ENCODE data around the gene ITPA. TPM values are rescaled to one million over a fixed set of nuclear protein-coding genes. Genes with fewer than 3 reads are reported as not detected.

Gene ITPA
- total and polyA plus RNA-seq, 2 donors (not counting 1 experiment from before 2014, with no cell fraction given), result 55.5 to 65.6 TPM

GRCh38 chr20:3190681-3191111 is 18.6 kb upstream of the ITPA start:
- 98% methylated on average over 14 of the region's 14 CpGs for WGBS (ENCODE audit: insufficient coverage)
- no peak overlapping the region for H3K4me2 ChIP-seq (replicated peaks; ENCODE audit: low read depth, low read length, poor library complexity, severe bottlenecking)
- DNase-seq (no peak), ATAC-seq (ENCODE audit: low read depth) (no peak)
- TF ChIP-seq CTCF (IDR thresholded peaks at IDR 0.05), result no peak
- TF ChIP-seq EZH2 (IDR thresholded peaks at IDR 0.05; ENCODE audit: borderline replicate concordance, insufficient read depth, low read depth, low read length, poor library complexity, severe bottlenecking), result no peak
- no peaks in the 10 kb centered on the region for H3K9me3 Mint-ChIP-seq (ENCODE audit: insufficient read depth)
- no peak overlapping the region for H3K4me3 ChIP-seq (ENCODE audit: control extremely low read depth in 1 of 5, extremely low read depth in 1 of 5, insufficient read depth in 1 of 5, low read depth in 2 of 5, low read length in 4 of 5)
- no peaks in the 10 kb centered on the region for H3K27me3 Mint-ChIP-seq
- ChIA-PET CTCF (no interaction called here), POLR2A (no interaction called here)
- H3K27ac ChIP-seq (ENCODE audit: low read length in 2 of 2), result no peak overlapping the region
- H3K9me3 ChIP-seq (ENCODE audit: control extremely low read depth in 1 of 3, control insufficient read depth in 2 of 3, insufficient read depth in 1 of 3, low read length in 2 of 3), result no peaks in the 10 kb centered on the region
- H3K4me1 Mint-ChIP-seq, result no peaks in the 10 kb centered on the region
- no peaks in the 10 kb centered on the region for H4K20me1 ChIP-seq (ENCODE audit: control insufficient read depth, insufficient read depth, low read length, poor library complexity, severe bottlenecking)
- H3K27me3 ChIP-seq (replicated peaks in 1 of 4; ENCODE audit: control extremely low read depth in 1 of 4, control insufficient read depth in 3 of 4, insufficient read depth in 4 of 4, low read length in 3 of 4), result no peaks in the 10 kb centered on the region
- H3K9ac ChIP-seq (ENCODE audit: low read length), result no peak overlapping the region
- H3K4me3 Mint-ChIP-seq, result no peak overlapping the region
- peak overlapping the region; percentile 61 for H3K27ac Mint-ChIP-seq
- no peak overlapping the region for H2AFZ ChIP-seq (ENCODE audit: insufficient read depth, low read depth, low read length, poor library complexity, severe bottlenecking)
- H3K4me1 ChIP-seq (ENCODE audit: control insufficient read depth in 2 of 2, insufficient read depth in 2 of 2, low read length in 2 of 2), result no peaks in the 10 kb centered on the region
- intact Hi-C loops (cut with micrococcal nuclease), result no loop called here
- peaks cover 1 to 59% of the 10 kb centered on the region in 2 experiments for H3K36me3 ChIP-seq (replicated peaks in 1 of 2; ENCODE audit: control extremely low read depth in 1 of 2, control insufficient read depth in 1 of 2, extremely low read depth in 1 of 2, insufficient read depth in 2 of 2, low read length in 1 of 2)
- H3K79me2 ChIP-seq (ENCODE audit: control insufficient read depth, insufficient read depth, low read length), result no peaks in the 10 kb centered on the region

- POLR2A ChIA-PET, result no interaction called here
Observed at GRCh38 chr20:3192226-3193015, 16.9 kb upstream of the ITPA start.

More at GRCh38 chr20:3192226-3193015, 16.9 kb upstream of the ITPA start:
- Histone ChIP-seq H3K9me3 (ENCODE audit: control extremely low read depth in 1 of 3, control insufficient read depth in 2 of 3, insufficient read depth in 1 of 3, low read length in 2 of 3) (no peaks in the 10 kb centered on the region), H3K27ac (ENCODE audit: low read length in 2 of 2) (no peak overlapping the region), H3K36me3 (replicated peaks in 1 of 2; ENCODE audit: control extremely low read depth in 1 of 2, control insufficient read depth in 1 of 2, extremely low read depth in 1 of 2, insufficient read depth in 2 of 2, low read length in 1 of 2) (peaks cover 3 to 68% of the 10 kb centered on the region in 2 experiments), H4K20me1 (ENCODE audit: control insufficient read depth, insufficient read depth, low read length, poor library complexity, severe bottlenecking) (no peaks in the 10 kb centered on the region), H3K4me3 (ENCODE audit: control extremely low read depth in 1 of 5, extremely low read depth in 1 of 5, insufficient read depth in 1 of 5, low read depth in 2 of 5, low read length in 4 of 5) (no peak overlapping the region), H3K79me2 (ENCODE audit: control insufficient read depth, insufficient read depth, low read length) (no peaks in the 10 kb centered on the region), H3K27me3 (replicated peaks in 1 of 4; ENCODE audit: control extremely low read depth in 1 of 4, control insufficient read depth in 3 of 4, insufficient read depth in 4 of 4, low read length in 3 of 4) (no peaks in the 10 kb centered on the region), H3K9ac (ENCODE audit: low read length) (no peak overlapping the region), H3K4me2 (replicated peaks; ENCODE audit: low read depth, low read length, poor library complexity, severe bottlenecking) (no peak overlapping the region), H3K4me1 (ENCODE audit: control insufficient read depth in 2 of 2, insufficient read depth in 2 of 2, low read length in 2 of 2) (no peaks in the 10 kb centered on the region), H2AFZ (ENCODE audit: insufficient read depth, low read depth, low read length, poor library complexity, severe bottlenecking) (no peak overlapping the region)
- CTCF ChIA-PET, result no interaction called here
- DNase-seq (no peak), ATAC-seq (ENCODE audit: low read depth) (no peak)
- 96% methylated on average over 17 of the region's 18 CpGs for WGBS (ENCODE audit: insufficient coverage)
- Mint-ChIP-seq H3K27ac (no peak overlapping the region), H3K27me3 (no peaks in the 10 kb centered on the region), H3K4me3 (no peak overlapping the region), H3K9me3 (ENCODE audit: insufficient read depth) (no peaks in the 10 kb centered on the region), H3K4me1 (no peaks in the 10 kb centered on the region)
- intact Hi-C loops (cut with micrococcal nuclease), result no loop called here
- TF ChIP-seq CTCF (IDR thresholded peaks at IDR 0.05) (no peak), EZH2 (IDR thresholded peaks at IDR 0.05; ENCODE audit: borderline replicate concordance, insufficient read depth, low read depth, low read length, poor library complexity, severe bottlenecking) (no peak)

All from B cell (primary cell).